ENCODE results near the gene TIGAR.

GRCh38 chr12:4289998-4290790 lies 30.8 kb upstream of the TIGAR start:
- TF ChIP-seq CTCF (conservative IDR thresholded peaks at IDR 0.05; ENCODE audit: low read depth, low read length): no peak
- no peak for TF ChIP-seq EZH2 (IDR thresholded peaks at IDR 0.05; ENCODE audit: low read length, unreplicated experiment)

All from PC-3 (cell line).